HEK293 (cell line): ENCODE measurements around the gene TMEM121B.

Experiments used
- CTCF ChIA-PET: fragments of 350-600 bp; formaldehyde crosslinking; extraction: SDS; loops from one replicate; lab custom pipeline; 2021; ENCODE audit warnings: antibody characterized with exemption; lab: Yijun Ruan, JAX
- POLR2A ChIA-PET: fragments of 300-600 bp; formaldehyde crosslinking; extraction: SDS; loops from one replicate; lab custom pipeline; 2020; ENCODE audit warnings: antibody characterized with exemption, inconsistent platforms; lab: Yijun Ruan, JAX
- H3K27ac ChIP-seq: fragments of 200-500 bp; sonication (Bioruptor generic); 2 replicates; pipeline ENCODE4 v1.5.1; 2014; ENCODE audit warnings: low read depth, low read length, control low read depth, inconsistent platforms; ENCODE audit errors: extremely low read depth
- H3K36me3 ChIP-seq, 2 experiments: fragments of 200-500 bp in 1 of 2; sonication (Bioruptor generic) in 1 of 2; 1 replicate in 1 of 2; 2 replicates in 1 of 2; pipeline ENCODE4 v1.5.1; 2014 to 2017; ENCODE audit warnings: inconsistent platforms in 2 of 2, low read length in 2 of 2; ENCODE audit not compliant: control insufficient read depth in 2 of 2, insufficient read depth in 1 of 2
- H3K4me1 ChIP-seq: fragments of 200-500 bp; sonication (Bioruptor generic); 2 replicates; pipeline ENCODE4 v1.5.1; 2014; ENCODE audit warnings: mild to moderate bottlenecking, low read length, inconsistent platforms; ENCODE audit not compliant: control insufficient read depth, insufficient read depth
- H3K4me3 ChIP-seq: 2 replicates; pipeline ENCODE4 v1.5.1; 2011; ENCODE audit warnings: low read depth, mild to moderate bottlenecking, control low read depth, low read length, moderate library complexity
- H3K9me3 ChIP-seq: fragments of 200-500 bp; sonication (Bioruptor generic); 2 replicates; pipeline ENCODE4 v1.5.1; 2014; ENCODE audit warnings: low read depth, low read length, inconsistent platforms; ENCODE audit not compliant: control insufficient read depth, insufficient read depth
- FEZF1 ChIP-seq: fragments of 450-650 bp; formaldehyde crosslinking; IDR thresholded peaks from 2 replicates; pipeline ENCODE4 v1.5.1; 2016; ENCODE audit warnings: missing biosample characterization, missing genetic modification characterization
- KLF16 ChIP-seq: fragments of 450-650 bp; formaldehyde crosslinking; IDR thresholded peaks from 2 replicates; pipeline ENCODE4 v1.5.1; 2017; ENCODE audit warnings: missing biosample characterization, missing genetic modification characterization
- OSR2 ChIP-seq: fragments of 450-650 bp; formaldehyde crosslinking; IDR thresholded peaks from 2 replicates; pipeline ENCODE4 v1.5.1; 2016; ENCODE audit warnings: missing biosample characterization, missing genetic modification characterization
- SETDB1 ChIP-seq: IDR thresholded peaks from one replicate; pipeline ENCODE4 v1.6.1; 2017; ENCODE audit warnings: mild to moderate bottlenecking, low read length, moderate library complexity, mixed read lengths; ENCODE audit not compliant: insufficient read length
- ZBTB21 ChIP-seq: fragments of 450-650 bp; formaldehyde crosslinking; IDR thresholded peaks from 2 replicates; pipeline ENCODE4 v1.5.1; 2017; ENCODE audit warnings: missing biosample characterization, missing genetic modification characterization
- ZFP69B ChIP-seq: fragments of 450-650 bp; formaldehyde crosslinking; IDR thresholded peaks from 2 replicates; pipeline ENCODE4 v1.5.1; 2016; ENCODE audit warnings: missing biosample characterization, missing genetic modification characterization
- ZNF138 ChIP-seq: fragments of 450-650 bp; formaldehyde crosslinking; IDR thresholded peaks from 2 replicates; pipeline ENCODE4 v1.5.1; 2016; ENCODE audit warnings: missing biosample characterization, missing genetic modification characterization, borderline replicate concordance
- ZNF211 ChIP-seq: fragments of 450-650 bp; formaldehyde crosslinking; IDR thresholded peaks from 2 replicates; pipeline ENCODE4 v1.5.1; 2016; ENCODE audit warnings: low read depth, missing biosample characterization, missing genetic modification characterization
- ZNF239 ChIP-seq: fragments of 450-650 bp; formaldehyde crosslinking; IDR thresholded peaks from 2 replicates; pipeline ENCODE4 v1.5.1; 2016; ENCODE audit warnings: missing biosample characterization, missing genetic modification characterization
- ZNF311 ChIP-seq: fragments of 450-650 bp; formaldehyde crosslinking; IDR thresholded peaks from 2 replicates; pipeline ENCODE4 v1.5.1; 2017; ENCODE audit warnings: missing biosample characterization, missing genetic modification characterization, borderline replicate concordance
- ZNF350 ChIP-seq: fragments of 450-650 bp; formaldehyde crosslinking; IDR thresholded peaks from 2 replicates; pipeline ENCODE4 v1.5.0; 2017; ENCODE audit warnings: missing biosample characterization, mild to moderate bottlenecking, missing genetic modification characterization
- ZNF394 ChIP-seq: fragments of 450-650 bp; formaldehyde crosslinking; IDR thresholded peaks from 2 replicates; pipeline ENCODE4 v1.5.1; 2016; ENCODE audit warnings: missing biosample characterization, missing genetic modification characterization, mild to moderate bottlenecking, moderate library complexity, borderline replicate concordance
- ZNF416 ChIP-seq: fragments of 450-650 bp; formaldehyde crosslinking; IDR thresholded peaks from 2 replicates; pipeline ENCODE4 v1.5.1; 2016; ENCODE audit warnings: missing biosample characterization, missing genetic modification characterization
- ZNF555 ChIP-seq: fragments of 450-650 bp; formaldehyde crosslinking; conservative IDR thresholded peaks from 2 replicates; pipeline ENCODE4 v1.5.1; 2017; ENCODE audit warnings: missing biosample characterization, mild to moderate bottlenecking, missing genetic modification characterization, inconsistent platforms
- ZNF610 ChIP-seq: fragments of 450-650 bp; formaldehyde crosslinking; IDR thresholded peaks from 2 replicates; pipeline ENCODE4 v1.5.1; 2016; ENCODE audit warnings: missing biosample characterization, missing genetic modification characterization, borderline replicate concordance
- TF ChIP-seq, protein P1 (sequence below): fragments of 450-650 bp; formaldehyde crosslinking; IDR thresholded peaks from 2 replicates; pipeline ENCODE4 v1.5.1; 2016; ENCODE audit warnings: missing biosample characterization, missing genetic modification characterization
- TF ChIP-seq, protein P2 (sequence below): fragments of 450-650 bp; formaldehyde crosslinking; IDR thresholded peaks from 2 replicates; pipeline ENCODE4 v1.5.1; 2016; ENCODE audit warnings: missing biosample characterization, missing genetic modification characterization
- TF ChIP-seq, protein P3 (sequence below): fragments of 450-650 bp; formaldehyde crosslinking; IDR thresholded peaks from 2 replicates; pipeline ENCODE4 v1.5.1; 2017; ENCODE audit warnings: missing biosample characterization, missing genetic modification characterization
- TF ChIP-seq, protein P4 (sequence below): fragments of 450-650 bp; formaldehyde crosslinking; IDR thresholded peaks from 2 replicates; pipeline ENCODE4 v1.5.1; 2016; ENCODE audit warnings: missing biosample characterization, missing genetic modification characterization, borderline replicate concordance
- TF ChIP-seq, protein P5 (sequence below): fragments of 450-650 bp; formaldehyde crosslinking; IDR thresholded peaks from 2 replicates; pipeline ENCODE4 v1.5.1; 2016; ENCODE audit warnings: missing biosample characterization, missing genetic modification characterization, borderline replicate concordance

Gene TMEM121B

DNA sequence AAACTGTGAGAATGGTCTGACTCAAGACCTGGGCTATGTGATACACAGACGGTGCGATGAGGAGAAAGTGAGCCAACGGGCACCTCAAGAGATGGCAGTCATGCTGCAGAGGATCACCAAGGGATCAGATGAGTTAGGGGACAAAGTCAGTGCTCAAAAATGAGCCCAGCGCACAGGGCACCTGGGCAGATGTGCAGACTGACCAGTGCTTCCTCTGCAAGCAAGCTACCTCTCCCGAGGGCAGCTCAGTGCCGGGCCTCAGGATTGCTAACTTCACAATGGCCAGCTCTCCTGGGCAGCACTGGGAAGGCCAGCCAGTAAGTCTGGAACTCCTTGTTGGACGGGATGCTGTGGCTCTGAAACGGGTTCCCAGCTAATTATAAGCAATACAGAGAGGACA, 22.7 kb upstream of the TMEM121B start:
- Histone ChIP-seq H3K36me3 (peaks cover 4 to 90% of the 10 kb centered on the region in 2 experiments; a peak in 2 of 3 replicates), H3K4me3 (no peak overlapping the region), H3K4me1 (no peaks in the 10 kb centered on the region), H3K27ac (no peak overlapping the region), H3K9me3 (no peaks in the 10 kb centered on the region)
- ChIA-PET POLR2A (interaction anchor here (0.6 to 1.1 kb wide), 2 partner anchors 9 to 28 kb away, joined by 3 read pairs; no protein-coding TSS in a partner anchor), CTCF (interaction anchor here (0.7 kb wide), 1 partner anchor 358 kb away, joined by 5 read pairs; no protein-coding TSS in a partner anchor)
- TF ChIP-seq, protein P1, sequence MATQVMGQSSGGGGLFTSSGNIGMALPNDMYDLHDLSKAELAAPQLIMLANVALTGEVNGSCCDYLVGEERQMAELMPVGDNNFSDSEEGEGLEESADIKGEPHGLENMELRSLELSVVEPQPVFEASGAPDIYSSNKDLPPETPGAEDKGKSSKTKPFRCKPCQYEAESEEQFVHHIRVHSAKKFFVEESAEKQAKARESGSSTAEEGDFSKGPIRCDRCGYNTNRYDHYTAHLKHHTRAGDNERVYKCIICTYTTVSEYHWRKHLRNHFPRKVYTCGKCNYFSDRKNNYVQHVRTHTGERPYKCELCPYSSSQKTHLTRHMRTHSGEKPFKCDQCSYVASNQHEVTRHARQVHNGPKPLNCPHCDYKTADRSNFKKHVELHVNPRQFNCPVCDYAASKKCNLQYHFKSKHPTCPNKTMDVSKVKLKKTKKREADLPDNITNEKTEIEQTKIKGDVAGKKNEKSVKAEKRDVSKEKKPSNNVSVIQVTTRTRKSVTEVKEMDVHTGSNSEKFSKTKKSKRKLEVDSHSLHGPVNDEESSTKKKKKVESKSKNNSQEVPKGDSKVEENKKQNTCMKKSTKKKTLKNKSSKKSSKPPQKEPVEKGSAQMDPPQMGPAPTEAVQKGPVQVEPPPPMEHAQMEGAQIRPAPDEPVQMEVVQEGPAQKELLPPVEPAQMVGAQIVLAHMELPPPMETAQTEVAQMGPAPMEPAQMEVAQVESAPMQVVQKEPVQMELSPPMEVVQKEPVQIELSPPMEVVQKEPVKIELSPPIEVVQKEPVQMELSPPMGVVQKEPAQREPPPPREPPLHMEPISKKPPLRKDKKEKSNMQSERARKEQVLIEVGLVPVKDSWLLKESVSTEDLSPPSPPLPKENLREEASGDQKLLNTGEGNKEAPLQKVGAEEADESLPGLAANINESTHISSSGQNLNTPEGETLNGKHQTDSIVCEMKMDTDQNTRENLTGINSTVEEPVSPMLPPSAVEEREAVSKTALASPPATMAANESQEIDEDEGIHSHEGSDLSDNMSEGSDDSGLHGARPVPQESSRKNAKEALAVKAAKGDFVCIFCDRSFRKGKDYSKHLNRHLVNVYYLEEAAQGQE (tag by site-specific recombination): no peak
- TF ChIP-seq ZFP69B (tag by site-specific recombination): no peak
- TF ChIP-seq, protein P2, sequence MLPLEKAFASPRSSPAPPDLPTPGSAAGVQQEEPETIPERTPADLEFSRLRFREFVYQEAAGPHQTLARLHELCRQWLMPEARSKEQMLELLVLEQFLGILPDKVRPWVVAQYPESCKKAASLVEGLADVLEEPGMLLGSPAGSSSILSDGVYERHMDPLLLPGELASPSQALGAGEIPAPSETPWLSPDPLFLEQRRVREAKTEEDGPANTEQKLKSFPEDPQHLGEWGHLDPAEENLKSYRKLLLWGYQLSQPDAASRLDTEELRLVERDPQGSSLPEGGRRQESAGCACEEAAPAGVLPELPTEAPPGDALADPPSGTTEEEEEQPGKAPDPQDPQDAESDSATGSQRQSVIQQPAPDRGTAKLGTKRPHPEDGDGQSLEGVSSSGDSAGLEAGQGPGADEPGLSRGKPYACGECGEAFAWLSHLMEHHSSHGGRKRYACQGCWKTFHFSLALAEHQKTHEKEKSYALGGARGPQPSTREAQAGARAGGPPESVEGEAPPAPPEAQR (tag by site-specific recombination): no peak
- TF ChIP-seq ZNF416: no peak
- TF ChIP-seq KLF16: no peak
- no peak for TF ChIP-seq ZNF138 (tag by site-specific recombination)
- TF ChIP-seq, protein P3, sequence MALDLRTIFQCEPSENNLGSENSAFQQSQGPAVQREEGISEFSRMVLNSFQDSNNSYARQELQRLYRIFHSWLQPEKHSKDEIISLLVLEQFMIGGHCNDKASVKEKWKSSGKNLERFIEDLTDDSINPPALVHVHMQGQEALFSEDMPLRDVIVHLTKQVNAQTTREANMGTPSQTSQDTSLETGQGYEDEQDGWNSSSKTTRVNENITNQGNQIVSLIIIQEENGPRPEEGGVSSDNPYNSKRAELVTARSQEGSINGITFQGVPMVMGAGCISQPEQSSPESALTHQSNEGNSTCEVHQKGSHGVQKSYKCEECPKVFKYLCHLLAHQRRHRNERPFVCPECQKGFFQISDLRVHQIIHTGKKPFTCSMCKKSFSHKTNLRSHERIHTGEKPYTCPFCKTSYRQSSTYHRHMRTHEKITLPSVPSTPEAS (tag by site-specific recombination): no peak
- TF ChIP-seq ZNF239 (tag by site-specific recombination): no peak
- TF ChIP-seq ZNF350 (tag by site-specific recombination): no peak
- TF ChIP-seq OSR2 (tag by site-specific recombination): no peak
- TF ChIP-seq, protein P4, sequence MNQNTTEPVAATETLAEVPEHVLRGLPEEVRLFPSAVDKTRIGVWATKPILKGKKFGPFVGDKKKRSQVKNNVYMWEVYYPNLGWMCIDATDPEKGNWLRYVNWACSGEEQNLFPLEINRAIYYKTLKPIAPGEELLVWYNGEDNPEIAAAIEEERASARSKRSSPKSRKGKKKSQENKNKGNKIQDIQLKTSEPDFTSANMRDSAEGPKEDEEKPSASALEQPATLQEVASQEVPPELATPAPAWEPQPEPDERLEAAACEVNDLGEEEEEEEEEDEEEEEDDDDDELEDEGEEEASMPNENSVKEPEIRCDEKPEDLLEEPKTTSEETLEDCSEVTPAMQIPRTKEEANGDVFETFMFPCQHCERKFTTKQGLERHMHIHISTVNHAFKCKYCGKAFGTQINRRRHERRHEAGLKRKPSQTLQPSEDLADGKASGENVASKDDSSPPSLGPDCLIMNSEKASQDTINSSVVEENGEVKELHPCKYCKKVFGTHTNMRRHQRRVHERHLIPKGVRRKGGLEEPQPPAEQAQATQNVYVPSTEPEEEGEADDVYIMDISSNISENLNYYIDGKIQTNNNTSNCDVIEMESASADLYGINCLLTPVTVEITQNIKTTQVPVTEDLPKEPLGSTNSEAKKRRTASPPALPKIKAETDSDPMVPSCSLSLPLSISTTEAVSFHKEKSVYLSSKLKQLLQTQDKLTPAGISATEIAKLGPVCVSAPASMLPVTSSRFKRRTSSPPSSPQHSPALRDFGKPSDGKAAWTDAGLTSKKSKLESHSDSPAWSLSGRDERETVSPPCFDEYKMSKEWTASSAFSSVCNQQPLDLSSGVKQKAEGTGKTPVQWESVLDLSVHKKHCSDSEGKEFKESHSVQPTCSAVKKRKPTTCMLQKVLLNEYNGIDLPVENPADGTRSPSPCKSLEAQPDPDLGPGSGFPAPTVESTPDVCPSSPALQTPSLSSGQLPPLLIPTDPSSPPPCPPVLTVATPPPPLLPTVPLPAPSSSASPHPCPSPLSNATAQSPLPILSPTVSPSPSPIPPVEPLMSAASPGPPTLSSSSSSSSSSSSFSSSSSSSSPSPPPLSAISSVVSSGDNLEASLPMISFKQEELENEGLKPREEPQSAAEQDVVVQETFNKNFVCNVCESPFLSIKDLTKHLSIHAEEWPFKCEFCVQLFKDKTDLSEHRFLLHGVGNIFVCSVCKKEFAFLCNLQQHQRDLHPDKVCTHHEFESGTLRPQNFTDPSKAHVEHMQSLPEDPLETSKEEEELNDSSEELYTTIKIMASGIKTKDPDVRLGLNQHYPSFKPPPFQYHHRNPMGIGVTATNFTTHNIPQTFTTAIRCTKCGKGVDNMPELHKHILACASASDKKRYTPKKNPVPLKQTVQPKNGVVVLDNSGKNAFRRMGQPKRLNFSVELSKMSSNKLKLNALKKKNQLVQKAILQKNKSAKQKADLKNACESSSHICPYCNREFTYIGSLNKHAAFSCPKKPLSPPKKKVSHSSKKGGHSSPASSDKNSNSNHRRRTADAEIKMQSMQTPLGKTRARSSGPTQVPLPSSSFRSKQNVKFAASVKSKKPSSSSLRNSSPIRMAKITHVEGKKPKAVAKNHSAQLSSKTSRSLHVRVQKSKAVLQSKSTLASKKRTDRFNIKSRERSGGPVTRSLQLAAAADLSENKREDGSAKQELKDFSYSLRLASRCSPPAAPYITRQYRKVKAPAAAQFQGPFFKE (tag by site-specific recombination): no peak
- TF ChIP-seq ZNF211 (tag by site-specific recombination): no peak
- no peak for TF ChIP-seq ZNF610 (tag by site-specific recombination)
- TF ChIP-seq, protein P5, sequence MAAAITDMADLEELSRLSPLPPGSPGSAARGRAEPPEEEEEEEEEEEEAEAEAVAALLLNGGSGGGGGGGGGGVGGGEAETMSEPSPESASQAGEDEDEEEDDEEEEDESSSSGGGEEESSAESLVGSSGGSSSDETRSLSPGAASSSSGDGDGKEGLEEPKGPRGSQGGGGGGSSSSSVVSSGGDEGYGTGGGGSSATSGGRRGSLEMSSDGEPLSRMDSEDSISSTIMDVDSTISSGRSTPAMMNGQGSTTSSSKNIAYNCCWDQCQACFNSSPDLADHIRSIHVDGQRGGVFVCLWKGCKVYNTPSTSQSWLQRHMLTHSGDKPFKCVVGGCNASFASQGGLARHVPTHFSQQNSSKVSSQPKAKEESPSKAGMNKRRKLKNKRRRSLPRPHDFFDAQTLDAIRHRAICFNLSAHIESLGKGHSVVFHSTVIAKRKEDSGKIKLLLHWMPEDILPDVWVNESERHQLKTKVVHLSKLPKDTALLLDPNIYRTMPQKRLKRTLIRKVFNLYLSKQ (tag by site-specific recombination): no peak
- TF ChIP-seq ZNF394 (tag by site-specific recombination): no peak
- TF ChIP-seq SETDB1: no peak
- no peak for TF ChIP-seq ZBTB21 (tag by site-specific recombination)
- no peak for TF ChIP-seq FEZF1 (tag by site-specific recombination)
- no peak for TF ChIP-seq ZNF311 (tag by site-specific recombination)
- no peak for TF ChIP-seq ZNF555 (tag by site-specific recombination)
